ENCODE data around the gene FFAR4.
"Not testable (repeated sequence)": the region's sequence is repeated elsewhere in the genome, so short reads cannot be mapped to it uniquely, and the experiment has no call there.

The FFAR4 gene

GRCh38 chr10:93541402-93542357 is 24.8 kb upstream of the FFAR4 start:
- Histone ChIP-seq H3K4me2 (ENCODE audit: low read length, poor library complexity, severe bottlenecking) (no peak overlapping the region), H4K91ac (ENCODE audit: low read length) (no peak overlapping the region), H2AK5ac (ENCODE audit: low read length, severe bottlenecking) (no peak overlapping the region), H3K9ac (ENCODE audit: low read length) (peak overlapping the region; percentile 74), H2BK5ac (ENCODE audit: low read depth, low read length, poor library complexity, severe bottlenecking) (peak overlapping the region; percentile 31), H2AFZ (ENCODE audit: low read depth, low read length) (no peak overlapping the region), H3K27me3 (ENCODE audit: control insufficient read depth in 1 of 2, insufficient read depth in 1 of 2, low read length in 2 of 2) (peaks cover 0 to 17% of the 10 kb centered on the region in 2 experiments), H4K8ac (ENCODE audit: low read length) (no peak overlapping the region), H3K9me3 (ENCODE audit: control insufficient read depth, low read length) (no peaks in the 10 kb centered on the region), H3K36me3 (ENCODE audit: control insufficient read depth in 1 of 2, insufficient read depth in 2 of 2, low read depth in 1 of 2, low read length in 2 of 2) (no peaks in the 10 kb centered on the region), H2BK15ac (ENCODE audit: low read depth, poor library complexity, severe bottlenecking) (no peak overlapping the region), H3K79me1 (replicated peaks; ENCODE audit: low read length, poor library complexity, severe bottlenecking) (no peaks in the 10 kb centered on the region), H2BK120ac (ENCODE audit: low read depth, low read length) (no peak overlapping the region), H3K14ac (ENCODE audit: low read length in 2 of 2) (no peak overlapping the region), H3K4ac (ENCODE audit: low read depth in 1 of 2, low read length in 2 of 2) (no peak overlapping the region), H3K18ac (ENCODE audit: low read depth in 1 of 2, low read length in 2 of 2) (no peak overlapping the region), H3K27ac (ENCODE audit: low read length, poor library complexity, severe bottlenecking) (no peak overlapping the region), H3K23ac (ENCODE audit: low read length in 2 of 2) (no peak overlapping the region), H3K4me3 (ENCODE audit: insufficient read depth in 1 of 2, low read depth in 1 of 2, low read length in 2 of 2) (peak overlapping the region in 1 of 2 experiments; percentile 72), H3K4me1 (ENCODE audit: control insufficient read depth, insufficient read depth, low read depth, low read length) (peaks cover 2% of the 10 kb centered on the region), H2BK12ac (ENCODE audit: low read length in 2 of 2) (no peak overlapping the region)
- DNase-seq = peak; percentile 38
- WGBS = 64% methylated on average over 23 of the region's 23 CpGs

GRCh38 chr10:93542358-93542791 is 24.1 kb upstream of the FFAR4 start:
- Histone ChIP-seq H2BK5ac (ENCODE audit: low read depth, low read length, poor library complexity, severe bottlenecking) (no peak overlapping the region), H2BK15ac (ENCODE audit: low read depth, poor library complexity, severe bottlenecking) (no peak overlapping the region), H3K4me1 (ENCODE audit: control insufficient read depth, insufficient read depth, low read depth, low read length) (peaks cover 2% of the 10 kb centered on the region), H3K79me1 (replicated peaks; ENCODE audit: low read length, poor library complexity, severe bottlenecking) (no peaks in the 10 kb centered on the region), H3K9ac (ENCODE audit: low read length) (peak overlapping the region; percentile 74), H3K4ac (ENCODE audit: low read depth in 1 of 2, low read length in 2 of 2) (no peak overlapping the region), H2BK12ac (ENCODE audit: low read length in 2 of 2) (no peak overlapping the region), H3K27ac (ENCODE audit: low read length, poor library complexity, severe bottlenecking) (no peak overlapping the region), H3K4me3 (ENCODE audit: insufficient read depth in 1 of 2, low read depth in 1 of 2, low read length in 2 of 2) (peak overlapping the region in 1 of 2 experiments; percentile 72), H3K36me3 (ENCODE audit: control insufficient read depth in 1 of 2, insufficient read depth in 2 of 2, low read depth in 1 of 2, low read length in 2 of 2) (no peaks in the 10 kb centered on the region), H3K4me2 (ENCODE audit: low read length, poor library complexity, severe bottlenecking) (no peak overlapping the region), H3K27me3 (ENCODE audit: control insufficient read depth in 1 of 2, insufficient read depth in 1 of 2, low read length in 2 of 2) (peaks cover 0 to 21% of the 10 kb centered on the region in 2 experiments), H4K8ac (ENCODE audit: low read length) (no peak overlapping the region), H3K14ac (ENCODE audit: low read length in 2 of 2) (no peak overlapping the region), H2BK120ac (ENCODE audit: low read depth, low read length) (no peak overlapping the region), H3K23ac (ENCODE audit: low read length in 2 of 2) (no peak overlapping the region), H4K91ac (ENCODE audit: low read length) (no peak overlapping the region), H2AFZ (ENCODE audit: low read depth, low read length) (no peak overlapping the region), H2AK5ac (ENCODE audit: low read length, severe bottlenecking) (no peak overlapping the region), H3K18ac (ENCODE audit: low read depth in 1 of 2, low read length in 2 of 2) (no peak overlapping the region), H3K9me3 (ENCODE audit: control insufficient read depth, low read length) (no peaks in the 10 kb centered on the region)
- peak; percentile 22 for DNase-seq
- WGBS = 48% methylated on average over 10 of the region's 10 CpGs

DNA sequence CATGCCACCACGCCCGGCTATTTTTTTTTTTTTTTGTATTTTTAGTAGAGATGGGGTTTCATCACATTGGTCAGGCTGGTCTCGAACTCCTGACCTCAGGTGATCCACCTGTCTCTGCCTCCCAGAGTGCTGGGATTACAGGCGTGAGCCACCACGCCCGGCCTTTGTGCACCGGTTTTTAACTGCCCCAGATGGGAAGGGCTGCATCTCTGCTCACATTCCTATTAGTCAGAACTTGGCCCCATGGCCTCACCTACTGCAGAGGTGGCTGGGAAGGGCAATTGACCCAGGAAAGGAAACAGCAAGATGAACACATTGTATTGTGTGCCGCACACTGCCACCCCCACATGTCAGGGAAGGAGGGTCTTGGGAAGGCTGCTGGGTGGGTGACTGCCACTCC is 19.5 kb upstream of the FFAR4 start:
- H3K14ac ChIP-seq (ENCODE audit: low read length in 2 of 2); H3K79me1 ChIP-seq (replicated peaks; ENCODE audit: low read length, poor library complexity, severe bottlenecking); H2BK12ac ChIP-seq (ENCODE audit: low read length in 2 of 2); H2AK5ac ChIP-seq (ENCODE audit: low read length, severe bottlenecking); H3K27ac ChIP-seq (ENCODE audit: low read length, poor library complexity, severe bottlenecking); H4K91ac ChIP-seq (ENCODE audit: low read length); H3K36me3 ChIP-seq (ENCODE audit: control insufficient read depth in 1 of 2, insufficient read depth in 2 of 2, low read depth in 1 of 2, low read length in 2 of 2); H3K4me2 ChIP-seq (ENCODE audit: low read length, poor library complexity, severe bottlenecking); H3K4ac ChIP-seq (ENCODE audit: low read depth in 1 of 2, low read length in 2 of 2); H3K9me3 ChIP-seq (ENCODE audit: control insufficient read depth, low read length); H3K4me3 ChIP-seq (ENCODE audit: insufficient read depth in 1 of 2, low read depth in 1 of 2, low read length in 2 of 2); H2BK5ac ChIP-seq (ENCODE audit: low read depth, low read length, poor library complexity, severe bottlenecking); H3K9ac ChIP-seq (ENCODE audit: low read length); H2BK15ac ChIP-seq (ENCODE audit: low read depth, poor library complexity, severe bottlenecking); H2BK120ac ChIP-seq (ENCODE audit: low read depth, low read length); H2AFZ ChIP-seq (ENCODE audit: low read depth, low read length); DNase-seq; H3K23ac ChIP-seq (ENCODE audit: low read length in 2 of 2); H3K4me1 ChIP-seq (ENCODE audit: control insufficient read depth, insufficient read depth, low read depth, low read length): not testable (repeated sequence)
- peak overlapping the region; percentile 55 for H4K8ac ChIP-seq (ENCODE audit: low read length)
- peak overlapping the region in 1 of 2 experiments; percentile 5 for H3K18ac ChIP-seq (ENCODE audit: low read depth in 1 of 2, low read length in 2 of 2)
- peaks cover 0 to 30% of the 10 kb centered on the region in 2 experiments for H3K27me3 ChIP-seq (ENCODE audit: control insufficient read depth in 1 of 2, insufficient read depth in 1 of 2, low read length in 2 of 2)
- 94% methylated on average over 6 of the region's 8 CpGs for WGBS

- no peaks in the 10 kb centered on the region for H3K9me3 ChIP-seq (ENCODE audit: control insufficient read depth, low read length)
Measured at GRCh38 chr10:93547522-93547921, 18.9 kb upstream of the FFAR4 start.

More at GRCh38 chr10:93547522-93547921, 18.9 kb upstream of the FFAR4 start:
- Histone ChIP-seq H3K4me3 (ENCODE audit: insufficient read depth in 1 of 2, low read depth in 1 of 2, low read length in 2 of 2) (no peak overlapping the region), H3K4me1 (ENCODE audit: control insufficient read depth, insufficient read depth, low read depth, low read length) (peaks cover 4% of the 10 kb centered on the region), H4K8ac (ENCODE audit: low read length) (no peak overlapping the region), H3K9ac (ENCODE audit: low read length) (no peak overlapping the region), H2BK120ac (ENCODE audit: low read depth, low read length) (no peak overlapping the region), H3K27me3 (ENCODE audit: control insufficient read depth in 1 of 2, insufficient read depth in 1 of 2, low read length in 2 of 2) (peaks cover 0 to 30% of the 10 kb centered on the region in 2 experiments), H3K14ac (ENCODE audit: low read length in 2 of 2) (no peak overlapping the region), H3K18ac (ENCODE audit: low read depth in 1 of 2, low read length in 2 of 2) (no peak overlapping the region), H2BK5ac (ENCODE audit: low read depth, low read length, poor library complexity, severe bottlenecking) (no peak overlapping the region), H2AK5ac (ENCODE audit: low read length, severe bottlenecking) (no peak overlapping the region), H3K4me2 (ENCODE audit: low read length, poor library complexity, severe bottlenecking) (no peak overlapping the region), H3K79me1 (replicated peaks; ENCODE audit: low read length, poor library complexity, severe bottlenecking) (no peaks in the 10 kb centered on the region), H2BK15ac (ENCODE audit: low read depth, poor library complexity, severe bottlenecking) (no peak overlapping the region), H4K91ac (ENCODE audit: low read length) (no peak overlapping the region), H3K36me3 (ENCODE audit: control insufficient read depth in 1 of 2, insufficient read depth in 2 of 2, low read depth in 1 of 2, low read length in 2 of 2) (no peaks in the 10 kb centered on the region), H3K27ac (ENCODE audit: low read length, poor library complexity, severe bottlenecking) (no peak overlapping the region), H2AFZ (ENCODE audit: low read depth, low read length) (no peak overlapping the region), H2BK12ac (ENCODE audit: low read length in 2 of 2) (no peak overlapping the region), H3K23ac (ENCODE audit: low read length in 2 of 2) (no peak overlapping the region), H3K4ac (ENCODE audit: low read depth in 1 of 2, low read length in 2 of 2) (no peak overlapping the region)
- no peak for DNase-seq

All from mesenchymal stem cell (in vitro differentiated cells and primary cell).